Colonic mucosa (tissue), 4 donors: Measurements from ENCODE around the gene FAM78B. TPM values are rescaled to one million over a fixed set of nuclear protein-coding genes. Genes with fewer than 3 reads are reported as not detected.

Source experiments
- DNase-seq: peaks from one replicate; pipeline ENCODE4 v3.0.0-alpha.2; 2020
- H3K27ac ChIP-seq: fragments of 200-600 bp; one replicate; pipeline ENCODE4 v1.8.0; 2021
- H3K27me3 ChIP-seq: fragments of 200-600 bp; one replicate; pipeline ENCODE4 v1.8.0; 2021
- H3K36me3 ChIP-seq: fragments of 200-600 bp; one replicate; pipeline ENCODE4 v1.8.0; 2021
- H3K4me1 ChIP-seq: fragments of 200-600 bp; one replicate; pipeline ENCODE4 v1.8.0; 2021; ENCODE audit warnings: mild to moderate bottlenecking
- H3K4me3 ChIP-seq: fragments of 200-600 bp; one replicate; pipeline ENCODE4 v1.8.0; 2021
- H3K9ac ChIP-seq, 2 donors: one replicate each; pipeline ENCODE4 v1.7.0; 2013; ENCODE audit warnings: control low read depth in 2 of 2, low read depth in 2 of 2, low read length in 2 of 2
- H3K9me3 ChIP-seq: fragments of 200-600 bp; one replicate; pipeline ENCODE4 v1.8.0; 2021
- CTCF ChIP-seq: fragments of 200-600 bp; IDR thresholded peaks from one replicate; pipeline ENCODE4 v1.8.0; 2022; ENCODE audit warnings: antibody characterized with exemption, mild to moderate bottlenecking
- intact Hi-C: fragments of 100-400 bp; cut with DNase I; formaldehyde crosslinking; loops from one replicate; pipeline ENCODE4 v1.14.1; 2022
- total RNA-seq, 2 donors: library from RNA; stranded (reverse); fragmentation: NEBNext Ultra II Directional in 1 of 2; extraction: Animal tissue kit (Norgen Biotek cat#: 25700) in 1 of 2; gene quantifications; one replicate each; pipeline ENCODE4 v1.2.1, GENCODE V29; 2021
- donor health status: healthy.
- donor health status: DM: no; HTN: no; CAD: no.
- donor health status: DM: no; HTN: no; CAD: no.

Gene FAM78B
- total RNA-seq, 2 donors from 2014 or later: 0.69 to 1.2 TPM

GRCh38 chr1:166165661-166166328, 1.0 kb downstream of the FAM78B start:
- H3K4me1 ChIP-seq: peaks cover 5% of the 10 kb centered on the region

GRCh38 chr1:166164995-166165660, 1.7 kb downstream of the FAM78B start:
- Histone ChIP-seq H3K4me1 (peaks cover 5% of the 10 kb centered on the region), H3K4me3 (peak overlapping the region; percentile 37), H3K27ac (no peak overlapping the region), H3K9me3 (no peaks in the 10 kb centered on the region), H3K9ac (no peak overlapping the region), H3K36me3 (no peaks in the 10 kb centered on the region), H3K27me3 (peaks cover 7% of the 10 kb centered on the region)
- TF ChIP-seq CTCF: peak; percentile 21
- intact Hi-C loops: loop anchor here (10.0 kb wide), 1 partner anchor 230 kb away; no protein-coding TSS in a partner anchor
- DNase-seq: peak; percentile 34

More at GRCh38 chr1:166165661-166166328, 1.0 kb downstream of the FAM78B start:
- intact Hi-C loops: loop anchor here (10.0 kb wide), 1 partner anchor 231 kb away; no protein-coding TSS in a partner anchor
- Histone ChIP-seq H3K9ac (no peak overlapping the region), H3K4me3 (peak overlapping the region; percentile 37), H3K36me3 (no peaks in the 10 kb centered on the region), H3K27ac (no peak overlapping the region), H3K9me3 (no peaks in the 10 kb centered on the region), H3K27me3 (peaks cover 7% of the 10 kb centered on the region)
- peak; percentile 22 for DNase-seq
- TF ChIP-seq CTCF: no peak

GRCh38 chr1:166164646-166164994, 2.2 kb downstream of the FAM78B start:
- TF ChIP-seq CTCF: no peak
- Histone ChIP-seq H3K9ac (no peak overlapping the region), H3K4me1 (peaks cover 5% of the 10 kb centered on the region), H3K9me3 (no peaks in the 10 kb centered on the region), H3K36me3 (no peaks in the 10 kb centered on the region), H3K27ac (no peak overlapping the region), H3K4me3 (no peak overlapping the region), H3K27me3 (peaks cover 7% of the 10 kb centered on the region)
- intact Hi-C loops: loop anchor here (10.0 kb wide), 1 partner anchor 230 kb away; no protein-coding TSS in a partner anchor
- no peak for DNase-seq

- no peaks in the 10 kb centered on the region for H3K27me3 ChIP-seq
- no peak for DNase-seq
- no peaks in the 10 kb centered on the region for H3K4me1 ChIP-seq
- H3K36me3 ChIP-seq: no peaks in the 10 kb centered on the region
- H3K9me3 ChIP-seq: no peaks in the 10 kb centered on the region
- intact Hi-C loops: loop anchor here (10.0 kb wide), 1 partner anchor 225 kb away; no protein-coding TSS in a partner anchor
- no peak overlapping the region for H3K27ac ChIP-seq
- no peak overlapping the region for H3K9ac ChIP-seq
- no peak overlapping the region for H3K4me3 ChIP-seq
- TF ChIP-seq CTCF: no peak
Observed at GRCh38 chr1:166159656-166160055, 7.1 kb downstream of the FAM78B start.

GRCh38 chr1:166156674-166157073, 10.1 kb downstream of the FAM78B start:
- Histone ChIP-seq H3K4me3 (no peak overlapping the region), H3K4me1 (no peaks in the 10 kb centered on the region), H3K9ac (no peak overlapping the region), H3K9me3 (no peaks in the 10 kb centered on the region), H3K27ac (no peak overlapping the region), H3K27me3 (no peaks in the 10 kb centered on the region), H3K36me3 (no peaks in the 10 kb centered on the region)
- no peak for TF ChIP-seq CTCF
- intact Hi-C loops: no loop called here
- no peak for DNase-seq
